NCI-H1436 treated with DMSO at 0.1 percent for 48 hours (cell line): Measurements from ENCODE around the gene BTG2.

Experiments used
- DNase-seq: peaks from one replicate; lab custom pipeline; 2025; lab: John Stamatoyannopoulos, UW

BTG2 gene

DNA sequence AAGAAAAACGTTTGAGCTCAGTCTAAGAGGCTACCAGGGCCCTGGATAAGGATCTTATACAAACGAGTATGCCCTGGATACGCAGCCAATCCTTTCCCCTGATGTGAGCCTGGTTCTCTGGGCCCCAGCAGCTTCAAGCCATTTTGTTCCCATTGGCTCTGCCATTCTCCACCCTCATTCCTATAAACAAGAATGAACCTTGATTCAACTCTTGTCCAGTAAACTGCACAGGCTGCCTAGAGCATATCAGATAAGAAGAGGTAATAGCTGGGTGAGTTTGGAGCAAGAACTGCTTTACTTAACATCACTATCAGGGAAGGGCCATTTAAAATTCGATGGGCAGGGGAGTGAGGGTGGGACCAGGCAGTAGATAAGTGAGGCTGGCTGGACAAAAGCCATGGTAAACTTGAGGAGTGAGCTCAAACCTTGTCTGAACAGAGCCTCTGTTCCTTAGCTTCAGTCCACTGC, 11.3 kb downstream of the BTG2 start:
- DNase-seq = no peak

DNA sequence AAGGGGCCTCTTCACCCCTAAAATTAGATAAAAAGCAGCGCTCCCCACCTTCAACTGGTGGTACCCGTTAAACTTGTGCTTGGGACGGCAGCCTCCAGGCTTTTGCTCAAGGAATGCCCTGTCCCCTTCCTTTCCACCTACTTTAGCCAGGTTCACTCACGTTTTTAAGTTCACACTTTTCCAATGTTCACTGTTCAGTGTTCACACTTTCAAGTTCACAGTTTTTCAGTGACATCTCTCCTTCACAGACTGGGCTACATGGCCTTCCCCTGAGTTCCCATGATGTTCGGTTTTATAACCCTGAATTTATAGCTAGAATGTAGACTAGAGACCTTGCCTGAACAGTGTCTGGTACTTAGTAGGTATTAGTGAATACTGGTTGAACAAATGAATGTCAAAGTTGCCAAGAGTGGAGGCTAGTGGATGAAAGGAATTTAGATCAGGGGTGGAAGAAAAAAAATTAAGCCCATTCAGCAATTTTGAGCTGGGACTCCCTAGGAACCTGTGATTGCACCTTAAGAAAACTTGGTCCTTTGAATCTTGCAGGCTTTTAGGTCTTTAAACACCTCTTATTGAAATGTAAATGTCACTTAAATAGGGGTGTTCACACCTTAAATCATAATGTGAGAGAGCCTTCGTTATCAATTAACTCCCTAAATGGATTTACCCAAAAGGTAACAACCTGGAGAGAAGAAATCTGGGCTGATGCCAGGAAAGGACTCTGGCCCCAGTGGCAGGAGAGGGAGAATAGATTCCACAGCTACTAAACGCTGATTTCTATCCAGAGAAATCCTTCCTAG, 12.3 kb downstream of the BTG2 start:
- no peak for DNase-seq

DNA sequence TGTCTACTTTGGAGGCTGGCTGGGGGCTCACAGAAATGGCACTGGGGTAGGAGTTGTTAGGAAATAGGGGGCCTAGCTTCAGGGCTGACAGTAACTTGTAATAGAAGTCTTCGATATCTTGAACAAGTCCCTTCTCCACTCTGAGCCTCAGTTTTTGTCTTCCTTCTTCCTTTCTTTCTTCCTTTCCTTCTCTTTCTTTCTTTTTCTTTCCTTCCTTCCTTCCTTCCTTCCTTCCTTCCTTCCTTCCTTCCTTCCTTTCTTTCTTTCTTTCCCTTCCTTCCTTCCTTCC, 12.9 kb downstream of the BTG2 start:
- DNase-seq = no peak

DNA sequence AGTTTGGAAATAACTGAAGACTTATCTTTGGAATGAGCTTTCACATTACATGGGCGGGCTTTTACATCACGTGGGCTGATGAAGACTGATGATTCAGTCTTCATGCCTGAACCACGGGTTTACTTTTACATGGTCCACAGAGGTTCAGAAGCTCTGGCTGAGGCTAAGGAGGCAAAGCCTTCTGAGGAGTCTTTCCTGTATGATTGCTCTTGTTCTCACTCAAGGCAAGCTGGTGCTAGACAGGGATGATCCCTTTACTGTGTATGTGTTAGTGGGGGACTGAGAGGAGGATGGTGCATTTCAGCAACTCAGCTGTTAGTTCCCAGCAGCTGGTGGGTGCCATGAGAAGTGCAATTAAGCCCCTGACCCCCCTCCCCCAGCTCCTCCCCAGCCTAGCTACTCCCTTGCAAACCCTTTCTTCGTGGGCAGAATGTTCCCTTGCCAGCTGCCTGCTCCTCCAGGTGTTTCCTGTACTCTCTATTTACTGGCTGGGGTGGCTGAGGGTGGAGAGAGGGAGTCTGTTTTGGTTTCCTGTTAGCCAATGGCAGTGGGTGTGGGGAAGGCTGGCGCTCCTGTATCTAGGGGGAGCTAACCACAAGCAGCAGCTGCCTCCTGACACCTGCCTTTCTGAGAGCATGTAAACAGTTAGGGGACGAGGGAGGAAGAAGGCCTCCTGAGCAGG, 15.4 kb downstream of the BTG2 start:
- DNase-seq = peak; percentile 96

DNA sequence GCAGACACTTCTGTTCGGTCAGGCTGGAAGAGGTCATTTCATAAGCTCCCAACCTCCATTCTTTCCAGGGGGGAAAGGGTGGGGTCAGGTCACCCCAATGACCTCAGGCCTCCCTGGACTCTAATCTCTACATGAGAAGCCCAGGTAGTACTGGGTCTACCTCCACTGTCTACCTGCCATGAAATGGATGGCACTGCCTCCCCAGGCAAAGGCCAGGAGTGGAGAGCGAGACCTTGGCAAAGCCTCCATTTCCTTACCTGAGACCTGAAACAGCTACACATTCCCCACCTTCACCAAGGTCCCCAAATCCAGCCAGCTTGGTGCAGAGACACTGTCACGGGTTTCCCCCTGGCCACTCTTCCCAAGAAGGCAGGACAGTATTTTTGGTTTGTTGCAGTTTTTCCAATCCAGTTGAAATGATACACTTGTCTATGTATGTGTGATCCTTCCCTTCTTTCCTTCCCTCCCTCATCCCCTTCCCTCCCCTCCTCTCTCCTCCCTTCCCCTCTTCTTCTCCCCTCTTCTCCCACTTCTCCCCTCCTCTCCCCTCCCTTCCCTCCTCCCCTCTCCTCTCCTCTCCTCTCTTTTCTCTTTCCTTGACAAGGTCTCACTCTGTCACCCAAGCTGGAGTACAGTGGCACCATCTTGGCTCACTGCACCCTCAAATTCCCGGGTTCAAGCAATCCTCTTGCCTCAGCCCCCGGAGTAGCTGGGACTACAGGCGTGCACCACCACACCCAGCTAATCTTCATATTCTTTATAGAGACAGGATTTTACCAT, 16.1 kb downstream of the BTG2 start:
- DNase-seq = no peak

DNA sequence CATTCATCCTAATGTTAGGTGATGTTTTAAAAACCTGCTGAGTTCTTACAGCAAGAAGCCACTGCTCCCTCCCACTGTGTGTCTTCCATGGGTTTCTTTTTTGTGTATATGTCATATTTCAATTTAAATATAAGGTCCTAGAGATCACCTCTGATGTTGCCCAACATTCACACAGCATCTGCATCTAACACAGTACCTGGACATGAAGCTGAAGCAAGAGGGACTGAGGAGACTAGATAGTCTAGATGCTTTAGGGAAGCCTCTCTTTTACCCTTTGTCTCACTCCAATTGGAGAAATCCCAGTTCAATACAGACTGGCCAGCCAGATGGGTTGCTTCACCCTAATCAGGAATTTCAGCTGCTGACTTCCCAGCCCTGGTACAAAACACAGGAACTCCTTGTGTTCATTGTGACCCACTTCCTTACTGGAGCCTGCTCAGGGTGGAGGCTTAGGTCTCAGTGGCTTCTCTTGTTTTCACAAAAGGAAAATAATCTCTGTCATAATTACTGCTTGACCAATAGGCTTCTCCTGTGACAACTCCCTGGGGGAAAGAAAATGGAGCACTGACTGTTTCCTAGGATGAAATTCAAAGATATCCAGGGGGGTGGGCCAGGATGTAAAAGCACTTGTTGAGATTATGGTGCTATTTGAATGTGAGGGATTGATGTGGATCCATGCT, 17.3 kb downstream of the BTG2 start:
- DNase-seq = no peak

DNA sequence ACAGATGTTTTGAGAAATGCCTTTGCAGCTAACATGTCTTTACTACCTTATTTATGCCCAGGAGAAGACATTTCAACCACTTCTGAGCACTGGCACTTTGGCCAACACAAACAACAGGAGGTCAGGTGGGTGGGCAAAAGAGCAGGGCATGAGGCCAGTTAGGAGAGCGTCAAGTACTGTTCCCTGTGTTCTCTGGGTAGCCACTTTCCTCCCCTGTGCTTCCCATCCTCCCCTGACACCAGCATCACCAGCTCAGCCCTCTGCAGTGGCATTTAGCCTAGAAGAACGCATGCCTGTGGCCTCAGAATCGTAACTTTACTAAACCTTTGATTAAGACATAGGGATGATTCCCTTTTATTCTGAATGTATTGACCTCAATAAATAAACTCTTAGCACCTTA, 18.3 kb downstream of the BTG2 start:
- DNase-seq = no peak

DNA sequence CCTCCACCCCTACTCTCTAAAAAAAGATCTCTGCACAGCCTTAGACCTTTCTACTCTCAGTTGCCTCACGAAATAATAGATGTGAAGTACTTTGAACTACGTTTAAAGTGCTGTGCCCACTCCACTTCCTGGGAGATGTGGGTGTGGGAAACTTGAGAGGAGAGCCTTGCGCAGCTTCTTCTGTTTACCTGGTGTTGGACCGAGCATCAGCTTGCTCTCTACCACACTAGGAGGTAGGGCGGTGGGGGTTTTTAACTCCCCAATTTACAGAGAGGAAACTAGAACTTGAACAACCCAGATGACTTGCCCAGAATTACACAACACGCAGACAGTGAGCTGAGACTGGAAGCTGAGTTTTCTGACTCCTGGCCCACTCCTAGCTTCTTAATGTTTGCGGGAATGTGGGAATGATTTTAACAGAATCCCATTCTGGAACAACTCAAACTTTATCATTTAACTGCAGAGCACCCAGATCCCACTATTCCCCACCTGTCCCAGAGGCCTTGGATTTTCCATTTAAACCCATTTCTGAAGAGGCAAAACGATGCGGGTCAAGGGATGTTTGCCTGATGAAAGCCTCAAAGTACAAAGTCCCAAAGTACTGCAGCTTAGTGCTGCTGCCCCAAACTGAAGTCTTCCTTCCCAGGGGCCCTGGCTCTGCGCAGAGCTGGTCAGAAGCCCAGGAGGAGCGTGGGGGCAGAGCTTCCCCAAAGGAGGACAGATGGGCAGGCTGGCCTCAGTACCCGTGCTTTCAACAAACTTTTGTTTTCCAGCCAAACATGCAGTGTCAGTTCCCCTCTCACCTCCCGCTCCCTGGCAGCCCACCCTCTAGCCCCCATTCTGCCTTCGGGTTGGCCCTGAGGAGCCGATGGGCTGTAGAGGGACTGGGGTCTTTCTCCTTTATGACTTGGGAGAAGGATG, 19.0 kb downstream of the BTG2 start:
- DNase-seq = no peak

DNA sequence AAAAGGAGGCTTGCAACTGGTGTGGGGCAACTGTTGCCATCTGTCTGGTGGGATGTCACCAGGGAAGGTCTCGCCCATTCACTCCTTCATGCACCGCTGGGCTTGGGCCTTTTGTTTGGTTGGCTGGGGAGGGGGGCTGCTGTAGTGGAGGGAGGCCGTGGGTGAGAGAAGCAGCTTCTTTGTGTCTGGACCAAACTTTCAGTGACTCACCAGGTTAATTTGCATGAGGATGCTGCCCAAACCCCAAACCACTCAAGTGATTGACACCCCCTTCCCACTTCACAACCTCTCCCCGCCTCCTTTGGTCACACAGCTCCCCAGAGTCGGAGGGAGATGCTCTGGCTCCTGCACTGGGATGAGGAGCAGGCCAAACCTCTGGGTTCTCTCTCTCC, 19.7 kb downstream of the BTG2 start:
- DNase-seq = peak; percentile 60

DNA sequence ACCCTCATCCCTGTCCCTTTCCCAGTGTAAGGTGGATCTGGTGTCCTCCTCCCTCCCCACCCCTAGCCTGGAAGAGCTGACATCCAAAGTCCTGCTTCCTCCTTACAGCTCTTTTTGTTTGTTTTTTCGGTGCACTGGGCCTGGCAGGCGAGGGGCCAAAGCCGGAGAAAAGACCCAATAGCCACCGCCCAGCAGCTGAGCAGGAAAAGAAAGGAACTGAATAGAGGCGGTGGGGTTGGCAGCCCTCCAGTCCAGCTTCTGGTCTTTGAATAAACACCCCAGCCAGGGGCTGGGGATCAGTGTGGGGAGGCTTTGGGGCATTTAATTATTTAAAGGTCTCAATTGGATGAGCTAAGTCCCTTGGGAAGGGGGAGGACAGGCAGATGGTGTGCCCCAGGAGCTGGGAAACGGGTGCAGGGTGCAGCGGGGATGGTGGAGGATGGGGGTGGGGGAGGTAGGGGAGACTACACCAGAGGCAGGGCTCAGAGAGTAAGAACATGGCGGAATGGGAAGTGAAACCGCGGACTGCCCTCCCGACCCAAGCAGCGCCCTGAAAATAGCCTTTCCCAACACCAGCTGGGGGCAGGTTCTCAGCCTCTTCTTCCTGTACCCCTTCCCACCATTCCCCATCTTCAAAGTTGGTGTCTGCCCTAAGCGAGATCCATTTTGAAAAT, 20.2 kb downstream of the BTG2 start:
- peak; percentile 73 for DNase-seq

DNA sequence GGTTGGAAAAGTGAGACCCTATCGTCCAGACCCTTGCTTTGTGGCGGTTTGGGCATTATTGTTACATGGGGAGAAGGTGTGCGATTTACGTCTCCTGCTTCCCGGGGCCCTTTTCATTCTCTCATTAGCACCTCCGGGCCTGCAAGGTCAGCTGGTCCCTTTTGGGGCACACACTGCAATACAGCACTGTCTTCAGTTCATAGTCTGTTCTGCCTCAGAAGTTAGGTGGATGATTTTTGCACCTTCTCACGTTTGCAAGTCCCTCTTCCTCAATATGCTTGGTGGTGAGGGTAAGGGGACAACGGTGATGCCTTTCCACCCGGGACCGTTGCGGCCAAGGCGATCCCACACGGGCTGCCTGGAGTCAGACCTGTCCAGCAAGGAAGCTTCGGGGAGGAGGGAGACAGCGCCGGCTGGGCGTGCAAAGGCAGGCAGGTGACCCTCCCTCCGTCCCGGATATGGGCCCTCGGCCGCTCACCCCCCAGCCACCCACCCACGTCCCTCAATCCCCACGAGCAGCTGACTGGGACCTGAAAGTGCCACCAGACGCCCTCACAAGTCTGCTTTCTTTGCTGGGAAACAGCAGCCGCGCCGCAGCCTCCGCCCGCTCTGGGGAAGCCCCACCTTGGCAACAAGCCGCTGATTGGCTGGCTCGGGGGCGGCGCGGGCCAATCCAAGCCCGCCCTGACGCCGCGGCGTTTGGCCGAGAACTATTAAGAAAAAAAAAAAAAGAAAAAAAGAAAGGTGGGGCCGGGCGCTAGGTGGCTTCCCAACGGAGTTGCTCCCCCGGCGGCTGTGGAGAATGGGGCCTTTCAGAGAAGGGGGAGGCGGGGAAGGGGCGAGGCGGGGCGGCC, 21.7 kb downstream of the BTG2 start:
- DNase-seq = peak; percentile 93

DNA sequence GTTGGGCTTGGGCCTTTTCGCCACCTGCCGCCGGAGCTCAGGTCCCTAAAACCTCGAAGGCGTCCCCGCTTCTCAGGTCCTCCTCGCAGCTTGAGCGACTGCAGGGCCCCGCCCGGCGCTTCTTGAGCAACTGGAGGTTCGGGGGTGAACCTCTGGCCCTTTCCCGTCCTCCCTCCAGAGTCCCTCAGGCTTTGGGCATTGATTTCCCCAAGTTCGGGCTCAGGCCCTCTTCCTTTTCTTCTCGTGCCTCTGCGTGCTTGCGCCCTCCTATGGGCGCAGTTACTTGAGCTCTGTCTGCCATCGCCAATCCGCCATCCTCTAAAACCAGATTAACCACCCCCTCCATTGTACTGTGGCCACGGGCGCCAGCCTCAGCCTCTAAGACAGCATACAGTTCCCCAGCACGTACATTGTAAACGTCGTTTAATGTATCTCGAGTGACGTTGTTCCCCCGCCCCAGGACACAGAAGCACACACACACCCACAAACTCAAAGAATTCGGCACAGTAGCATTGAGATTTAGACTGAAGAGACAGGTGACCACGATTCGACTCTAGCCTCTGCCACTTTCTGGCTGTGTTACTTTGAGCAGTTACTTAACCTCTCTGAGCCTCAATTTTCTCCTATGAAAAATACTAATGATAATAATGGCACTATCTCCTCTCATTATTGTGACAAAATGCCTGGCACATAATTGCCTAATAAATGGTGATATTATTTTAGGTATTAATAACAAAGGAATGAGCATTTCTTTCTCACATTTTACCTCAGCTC, 22.6 kb downstream of the BTG2 start:
- DNase-seq = peak; percentile 79

DNA sequence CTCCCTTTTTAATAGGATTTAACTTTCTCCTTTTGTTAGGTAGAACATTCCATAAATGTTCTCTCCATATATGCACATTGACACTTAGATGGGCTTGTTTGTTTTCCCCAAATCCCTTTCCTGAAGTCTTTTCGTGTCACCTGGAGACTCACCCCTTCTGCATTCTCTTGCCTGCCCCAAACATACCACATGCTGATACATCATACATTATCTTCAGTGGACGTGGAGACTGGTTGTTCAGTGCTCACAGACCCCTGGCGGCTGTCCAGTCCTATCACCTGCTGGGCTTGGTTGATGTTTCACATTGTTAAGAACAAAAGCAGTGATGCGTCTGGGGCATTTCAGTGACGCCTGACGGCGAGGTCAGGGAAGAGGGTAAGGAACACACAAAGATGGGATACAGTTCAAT, 23.4 kb downstream of the BTG2 start:
- DNase-seq = no peak

DNA sequence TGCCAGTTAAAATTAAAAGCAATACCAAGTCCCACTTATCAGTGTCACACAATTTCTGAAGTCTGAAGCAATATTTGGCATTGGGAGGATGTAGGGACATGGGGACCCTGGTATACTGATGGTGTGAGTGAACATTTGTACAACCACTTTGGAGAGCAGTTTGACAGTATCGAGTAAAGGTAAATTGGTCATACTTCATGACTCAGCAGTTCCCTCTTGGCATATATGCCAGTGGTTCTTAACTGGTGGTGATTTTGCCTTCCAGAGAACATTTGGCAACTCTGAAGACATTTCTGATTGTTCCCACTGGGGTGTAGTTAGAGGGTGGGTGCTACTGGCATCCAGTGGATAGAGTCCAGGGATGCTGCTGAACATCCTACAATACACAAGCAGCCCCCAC, 25.9 kb downstream of the BTG2 start:
- no peak for DNase-seq

DNA sequence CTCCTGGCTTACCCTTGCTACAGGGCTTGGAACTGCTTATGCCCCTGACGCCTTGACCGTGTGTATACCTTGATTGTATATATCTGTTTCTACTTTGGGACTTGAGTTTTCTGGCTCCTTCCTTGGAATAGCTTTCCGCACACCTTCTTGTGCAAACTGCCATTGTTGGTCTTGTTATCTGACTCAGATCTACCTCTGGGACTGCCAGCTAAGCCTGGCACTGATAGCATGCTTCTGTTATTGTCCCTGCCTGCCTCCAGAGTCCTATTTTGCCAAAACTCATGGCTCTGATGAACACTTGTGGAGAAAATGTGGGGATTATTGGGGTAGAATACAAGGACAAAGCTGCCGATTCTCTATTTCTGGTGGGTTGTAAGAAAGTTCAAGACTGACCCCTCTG, 30.2 kb downstream of the BTG2 start:
- no peak for DNase-seq

DNA sequence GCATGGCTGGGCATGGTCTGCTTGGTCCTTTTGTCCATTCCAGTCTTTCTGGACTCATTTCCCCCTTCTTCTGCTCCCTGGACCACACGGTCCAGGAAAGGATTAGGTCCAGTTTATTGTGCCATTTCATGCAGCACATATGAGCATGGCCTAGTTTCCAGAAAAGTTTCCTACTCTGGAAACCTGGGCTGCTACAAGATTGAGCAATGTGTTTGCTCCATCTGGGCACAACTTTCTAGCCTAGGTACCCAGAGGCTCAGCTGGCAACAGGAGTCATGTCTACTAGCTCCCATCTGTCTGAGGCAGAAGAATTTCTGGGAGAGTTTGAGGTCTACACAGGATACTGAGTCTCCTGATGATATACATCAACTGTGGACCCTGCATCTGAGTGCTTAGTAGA, 30.8 kb downstream of the BTG2 start:
- no peak for DNase-seq

DNA sequence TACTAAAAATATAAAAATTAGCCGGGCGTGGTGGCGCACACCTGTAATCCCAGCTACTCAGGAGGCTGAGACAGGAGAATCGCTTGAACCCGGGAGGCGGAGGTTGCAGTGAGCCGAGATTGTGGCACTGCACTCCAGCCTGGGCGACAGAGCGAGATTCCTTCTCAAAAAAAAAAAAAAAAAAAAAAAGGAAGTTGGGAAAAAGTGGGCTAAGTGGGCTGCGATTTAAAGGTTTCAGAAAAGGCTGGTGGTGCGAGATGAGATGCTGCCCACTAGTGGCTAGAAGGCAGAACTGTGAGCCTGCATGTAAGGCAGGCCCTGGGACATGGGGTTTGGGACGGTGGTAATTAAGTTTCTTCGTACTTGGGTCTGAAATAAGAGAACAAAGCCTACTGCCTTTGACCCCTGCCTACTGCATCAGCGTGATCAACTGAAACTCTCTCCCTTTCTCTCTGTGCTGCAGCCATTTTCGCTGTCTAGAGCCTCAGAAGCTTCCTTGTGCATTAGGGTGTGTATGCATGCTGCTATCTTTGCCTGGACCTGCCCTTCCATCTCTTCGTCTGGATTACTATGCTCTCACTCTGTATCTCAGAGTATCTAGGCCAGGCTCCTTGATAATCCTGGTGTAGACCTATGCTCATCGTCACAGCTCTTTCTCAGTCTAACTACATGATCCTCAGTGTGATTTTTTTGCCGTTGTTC, 33.2 kb downstream of the BTG2 start:
- peak; percentile 25 for DNase-seq

DNA sequence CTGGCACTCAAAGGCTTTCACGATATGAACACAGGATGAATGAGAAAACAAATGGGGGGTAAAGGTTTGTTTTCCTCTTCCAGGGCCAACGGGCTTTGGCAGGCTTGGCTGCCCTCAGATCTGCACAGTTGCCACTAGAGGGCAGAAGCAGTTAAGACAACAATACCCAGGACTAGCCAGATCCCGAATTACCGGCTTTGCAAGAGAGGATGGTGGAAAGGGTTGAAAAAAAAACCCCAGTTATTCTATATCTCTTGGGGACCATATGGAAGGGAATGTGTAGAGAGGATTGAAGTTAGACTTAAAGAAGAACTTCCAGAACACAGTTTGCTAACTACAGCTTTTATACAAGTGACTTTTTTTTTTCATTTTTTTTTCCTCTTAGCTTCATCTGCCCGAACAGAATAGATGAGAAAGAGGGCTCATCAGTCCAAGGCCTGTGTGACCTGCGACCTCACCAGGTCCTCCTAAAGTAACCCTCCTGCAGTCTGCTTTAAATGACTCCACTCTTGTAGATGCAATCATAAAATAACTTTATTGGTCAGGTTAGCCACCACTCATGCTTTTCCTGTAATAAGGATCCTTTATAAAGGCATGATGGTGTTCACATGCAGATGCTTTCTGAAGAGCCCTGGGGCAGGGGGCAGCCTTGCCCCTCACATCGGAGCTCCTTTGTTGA, 34.9 kb downstream of the BTG2 start:
- peak; percentile 60 for DNase-seq
